RWPE2 (cell line): ENCODE results near the gene COL28A1.
A peak's percentile ranks its signal among the peaks of the same experiment; 100 is the strongest.

Experiments used
- ATAC-seq: fragments of 200-7000 bp; cut with Tn5 transposase; 3 replicates; pipeline ENCODE4 v1.9.1; 2021; ENCODE audit warnings: low read depth
- DNase-seq: peaks from one replicate; pipeline ENCODE4 v3.0.0-alpha.2; 2020; ENCODE audit warnings: low spot score
- H3K27ac ChIP-seq: fragments of 450-650 bp; 2 replicates; pipeline ENCODE4 v1.5.1; 2017; ENCODE audit warnings: mild to moderate bottlenecking; ENCODE audit not compliant: poor library complexity, severe bottlenecking
- H3K27me3 ChIP-seq: fragments of 250-450 bp; sonication (Bioruptor Pico); 2 replicates; pipeline ENCODE4 v1.5.1; 2021; ENCODE audit warnings: mild to moderate bottlenecking, moderate library complexity; ENCODE audit not compliant: insufficient read depth, poor library complexity, severe bottlenecking
- H3K36me3 ChIP-seq: fragments of 250-450 bp; sonication (Bioruptor Pico); 2 replicates; pipeline ENCODE4 v1.5.1; 2020; ENCODE audit warnings: low read depth, mild to moderate bottlenecking, moderate library complexity
- H3K4me1 ChIP-seq: fragments of 250-450 bp; sonication (Bioruptor Pico); 2 replicates; pipeline ENCODE4 v1.5.1; 2021; ENCODE audit warnings: mild to moderate bottlenecking, moderate library complexity; ENCODE audit not compliant: insufficient read depth, poor library complexity, severe bottlenecking
- H3K4me3 ChIP-seq: fragments of 250-450 bp; sonication (Bioruptor Pico); 2 replicates; pipeline ENCODE4 v1.5.1; 2021; ENCODE audit warnings: mild to moderate bottlenecking, moderate library complexity; ENCODE audit not compliant: severe bottlenecking
- H3K9me3 ChIP-seq: fragments of 250-450 bp; sonication (Bioruptor Pico); 2 replicates; pipeline ENCODE4 v1.5.1; 2021; ENCODE audit warnings: mild to moderate bottlenecking, moderate library complexity; ENCODE audit not compliant: severe bottlenecking
- CTCF ChIP-seq: fragments of 450-650 bp; IDR thresholded peaks from one replicate; pipeline ENCODE4 v1.5.1; 2017; ENCODE audit warnings: mild to moderate bottlenecking, moderate library complexity; ENCODE audit not compliant: poor library complexity, severe bottlenecking

The COL28A1 gene

GRCh38 chr7:7439564-7439963 is 96.1 kb downstream of the COL28A1 start:
- no peaks in the 10 kb centered on the region for H3K27me3 ChIP-seq
- H3K36me3 ChIP-seq: no peaks in the 10 kb centered on the region
- H3K27ac ChIP-seq: peak overlapping the region; percentile 87

GRCh38 chr7:7438851-7439250 is 96.8 kb downstream of the COL28A1 start:
- ATAC-seq (peak; percentile 100), DNase-seq (peak; percentile 85)
- Histone ChIP-seq H3K36me3 (no peaks in the 10 kb centered on the region), H3K9me3 (no peaks in the 10 kb centered on the region), H3K4me3 (no peak overlapping the region), H3K4me1 (peaks cover 19% of the 10 kb centered on the region), H3K27me3 (no peaks in the 10 kb centered on the region), H3K27ac (peak overlapping the region; percentile 87)
- no peak for TF ChIP-seq CTCF

More at GRCh38 chr7:7439564-7439963, 96.1 kb downstream of the COL28A1 start:
- H3K9me3 ChIP-seq: no peaks in the 10 kb centered on the region
- DNase-seq: no peak
- no peak overlapping the region for H3K4me3 ChIP-seq
- no peak for ATAC-seq
- peaks cover 19% of the 10 kb centered on the region for H3K4me1 ChIP-seq
- no peak for TF ChIP-seq CTCF

GRCh38 chr7:7435978-7436377 is 99.7 kb downstream of the COL28A1 start:
- H3K4me1 ChIP-seq: peaks cover 19% of the 10 kb centered on the region
- H3K4me3 ChIP-seq: no peak overlapping the region
- H3K9me3 ChIP-seq: no peaks in the 10 kb centered on the region
- DNase-seq: no peak
- H3K27me3 ChIP-seq: no peaks in the 10 kb centered on the region
- no peak overlapping the region for H3K27ac ChIP-seq
- no peaks in the 10 kb centered on the region for H3K36me3 ChIP-seq
- no peak for TF ChIP-seq CTCF
- ATAC-seq: no peak

GRCh38 chr7:7434329-7434728 is 101.3 kb downstream of the COL28A1 start:
- H3K27me3 ChIP-seq: no peaks in the 10 kb centered on the region
- TF ChIP-seq CTCF: no peak
- DNase-seq (no peak), ATAC-seq (no peak)
- no peaks in the 10 kb centered on the region for H3K36me3 ChIP-seq
- H3K4me3 ChIP-seq: no peak overlapping the region
- no peak overlapping the region for H3K27ac ChIP-seq
- H3K4me1 ChIP-seq: peaks cover 12% of the 10 kb centered on the region
- no peaks in the 10 kb centered on the region for H3K9me3 ChIP-seq

GRCh38 chr7:7433811-7434210 is 101.9 kb downstream of the COL28A1 start:
- no peak for TF ChIP-seq CTCF
- no peaks in the 10 kb centered on the region for H3K9me3 ChIP-seq
- no peak overlapping the region for H3K27ac ChIP-seq
- DNase-seq (no peak), ATAC-seq (no peak)
- no peaks in the 10 kb centered on the region for H3K27me3 ChIP-seq
- H3K4me1 ChIP-seq: peaks cover 9% of the 10 kb centered on the region
- no peaks in the 10 kb centered on the region for H3K36me3 ChIP-seq
- H3K4me3 ChIP-seq: no peak overlapping the region
